ENCODE data around the gene FAM236A.
"Not testable (repeated sequence)": the region's sequence is repeated elsewhere in the genome, so short reads cannot be mapped to it uniquely, and the experiment has no call there.

FAM236A gene

GRCh38 chrX:72937906-72938305 is at the start of gene FAM236A:
Gene FAM236A, plus strand, starts transcription at chrX:72938206. Its CDS starts 57 bp downstream, at chrX:72938263.
- not testable (repeated sequence) for DNase-seq (ENCODE audit: low read depth)

- DNase-seq (ENCODE audit: low read depth), result not testable (repeated sequence)
Measured at GRCh38 chrX:72889740-72890139, 48.3 kb upstream of the FAM236A start.

GRCh38 chrX:72912315-72912714 is 25.7 kb upstream of the FAM236A start, which contains the start of gene FAM236C:
Gene FAM236C, plus strand, starts transcription at chrX:72912615. Its CDS starts 100 bp downstream, at chrX:72912715.
- DNase-seq (ENCODE audit: low read depth), result not testable (repeated sequence)

GRCh38 chrX:72916096-72916495 is 21.9 kb upstream of the FAM236A start:
- DNase-seq (ENCODE audit: low read depth), result not testable (repeated sequence)

GRCh38 chrX:72932283-72932682 is 5.7 kb upstream of the FAM236A start:
- DNase-seq (ENCODE audit: low read depth), result not testable (repeated sequence)

GRCh38 chrX:72936455-72936854 is 1.6 kb upstream of the FAM236A start:
- not testable (repeated sequence) for DNase-seq (ENCODE audit: low read depth)

GRCh38 chrX:72936882-72937455 is 1.0 kb upstream of the FAM236A start:
- DNase-seq (ENCODE audit: low read depth), result not testable (repeated sequence)

- not testable (repeated sequence) for DNase-seq (ENCODE audit: low read depth)
Measured at GRCh38 chrX:72942272-72942671, 4.3 kb downstream of the FAM236A start.

- DNase-seq (ENCODE audit: low read depth), result not testable (repeated sequence)
Measured at GRCh38 chrX:72943035-72943818, 5.2 kb downstream of the FAM236A start.

GRCh38 chrX:72943819-72944169 is 5.8 kb downstream of the FAM236A start, which contains the start of gene DMRTC1:
Gene DMRTC1, minus strand, starts transcription at chrX:72943837. Its CDS starts 68,143 bp downstream, at chrX:72875694.
- not testable (repeated sequence) for DNase-seq (ENCODE audit: low read depth)

- DNase-seq (ENCODE audit: low read depth), result not testable (repeated sequence)
Measured at GRCh38 chrX:72959971-72960370, 22.0 kb downstream of the FAM236A start.

- not testable (repeated sequence) for DNase-seq (ENCODE audit: low read depth)
Measured at GRCh38 chrX:72971859-72972258, 33.9 kb downstream of the FAM236A start.

GRCh38 chrX:72974885-72975284 is 36.9 kb downstream of the FAM236A start:
- DNase-seq (ENCODE audit: low read depth), result not testable (repeated sequence)

- DNase-seq (ENCODE audit: low read depth), result not testable (repeated sequence)
Measured at GRCh38 chrX:72980894-72981469, 43.0 kb downstream of the FAM236A start.
